H1 (cell line): ENCODE results near the gene COL4A4. TPM values are rescaled to one million over a fixed set of nuclear protein-coding genes. Genes with fewer than 3 reads are reported as not detected.

Experiments
- CTCF ChIA-PET: fragments of 300-600 bp; sonication (Branson Sonifier 250); formaldehyde crosslinking; loops from one replicate; lab custom pipeline; 2021; ENCODE audit not compliant: partially characterized antibody; lab: Charles Lee
- POLR2A ChIA-PET: fragments of 300-600 bp; sonication (Branson Sonifier 250); formaldehyde crosslinking; loops from one replicate; lab custom pipeline; 2021; ENCODE audit warnings: inconsistent platforms; ENCODE audit not compliant: partially characterized antibody; lab: Charles Lee
- DNase-seq, 2 experiments: peaks; one replicate each; pipeline versions ENCODE4 v3.0.0 to v3.0.0-alpha.2; 2010 to 2022; ENCODE audit warnings: low spot score in 2 of 2, low read depth in 1 of 2, mixed read lengths in 1 of 2
- FAIRE-seq: peaks from 2 replicates; lab custom pipeline; 2011; peaks lifted over from hg19 to GRCh38; lab: Jason Lieb, UNC
- H2AFZ ChIP-seq: 2 replicates; pipeline ENCODE4 v1.8.1; 2012; ENCODE audit warnings: low read length, inconsistent platforms
- H2AK5ac ChIP-seq: 2 replicates; pipeline ENCODE4 v1.6.1; 2013; ENCODE audit warnings: low read depth, low read length
- H2BK120ac ChIP-seq: replicated peaks from 2 replicates; pipeline ENCODE3; 2013; ENCODE audit warnings: low read depth, low read length, inconsistent platforms
- H2BK12ac ChIP-seq: 2 replicates; pipeline ENCODE4 v1.6.1; 2013; ENCODE audit warnings: low read depth, low read length
- H2BK15ac ChIP-seq: 2 replicates; pipeline ENCODE4 v1.6.1; 2013; ENCODE audit warnings: low read length
- H2BK20ac ChIP-seq: 2 replicates; pipeline ENCODE4 v1.6.1; 2013; ENCODE audit warnings: low read length
- H2BK5ac ChIP-seq: 2 replicates; pipeline ENCODE4 v1.6.1; 2013; ENCODE audit warnings: low read depth, low read length
- H3K14ac ChIP-seq: 2 replicates; pipeline ENCODE4 v1.6.1; 2013; ENCODE audit warnings: inconsistent platforms; ENCODE audit not compliant: insufficient read length
- H3K18ac ChIP-seq: 2 replicates; pipeline ENCODE4 v1.6.1; 2013; ENCODE audit warnings: low read length; ENCODE audit errors: extremely low read depth
- H3K23ac ChIP-seq: 2 replicates; pipeline ENCODE4 v1.6.1; 2013; ENCODE audit warnings: inconsistent platforms; ENCODE audit not compliant: insufficient read length
- H3K23me2 ChIP-seq: 2 replicates; pipeline ENCODE4 v1.6.1; 2013; ENCODE audit warnings: low read depth, low read length
- H3K27ac ChIP-seq: 2 replicates; pipeline ENCODE4 v1.6.1; 2011; ENCODE audit warnings: low read depth, low read length, inconsistent platforms
- H3K27me3 ChIP-seq, 4 experiments: replicated peaks in 1 of 4; 1 replicate in 1 of 4; 2 replicates in 3 of 4; pipeline versions ENCODE4 v1.6.1 to v1.8.1; 2011 to 2013; ENCODE audit warnings: low read length in 3 of 4, mild to moderate bottlenecking in 3 of 4, inconsistent platforms in 2 of 4, mixed read lengths in 2 of 4, moderate library complexity in 1 of 4; ENCODE audit not compliant: control insufficient read depth in 3 of 4, insufficient read depth in 3 of 4; ENCODE audit errors: extremely low read depth in 1 of 4
- H3K36me3 ChIP-seq, 4 experiments: 2 replicates each; pipeline versions ENCODE4 v1.6.1 to v1.8.1; 2011 to 2013; ENCODE audit warnings: mild to moderate bottlenecking in 4 of 4, low read length in 3 of 4, moderate library complexity in 2 of 4, control low read depth in 1 of 4, inconsistent platforms in 1 of 4; ENCODE audit not compliant: insufficient read depth in 4 of 4, control insufficient read depth in 2 of 4
- H3K4ac ChIP-seq: replicated peaks from 2 replicates; pipeline ENCODE3; 2013; ENCODE audit warnings: low read length, low read depth, mixed read lengths, inconsistent platforms; ENCODE audit not compliant: insufficient read length
- H3K4me1 ChIP-seq, 4 experiments: replicated peaks in 1 of 4; 1 replicate in 1 of 4; 2 replicates in 3 of 4; pipeline versions ENCODE4 v1.6.1 to v1.8.1; 2011 to 2013; ENCODE audit warnings: low read length in 3 of 4, inconsistent platforms in 2 of 4, mixed read lengths in 1 of 4; ENCODE audit not compliant: insufficient read depth in 4 of 4, control insufficient read depth in 3 of 4
- H3K4me2 ChIP-seq, 2 experiments: 2 replicates each; pipeline versions ENCODE4 v1.6.1 to v1.8.1; 2011 to 2013; ENCODE audit warnings: low read depth in 2 of 2, low read length in 2 of 2, control low read depth in 1 of 2, inconsistent platforms in 1 of 2, mild to moderate bottlenecking in 1 of 2; ENCODE audit not compliant: insufficient read depth in 1 of 2
- H3K4me3 ChIP-seq, 4 experiments: fragments of 200-600, 300-600 bp in 1 of 4; sonication (generic), shearing (Covaris generic), sonication (Bioruptor Twin) in 1 of 4; 2 replicates each; pipeline versions ENCODE4 v1.5.1 to v1.8.1; 2011 to 2016; ENCODE audit warnings: low read length in 4 of 4, low read depth in 3 of 4, control low read depth in 2 of 4, inconsistent platforms in 2 of 4, mild to moderate bottlenecking in 2 of 4, mixed read lengths in 1 of 4, moderate library complexity in 1 of 4; ENCODE audit not compliant: insufficient read depth in 2 of 4; ENCODE audit errors: extremely low read depth in 1 of 4
- H3K56ac ChIP-seq: replicated peaks from 2 replicates; pipeline ENCODE3; 2013; ENCODE audit warnings: low read depth, mild to moderate bottlenecking, mixed read lengths, low read length, inconsistent platforms; ENCODE audit not compliant: insufficient read length
- H3K79me1 ChIP-seq: 2 replicates; pipeline ENCODE4 v1.6.1; 2013; ENCODE audit warnings: low read depth, low read length, control low read depth
- H3K79me2 ChIP-seq, 2 experiments: 2 replicates each; pipeline versions ENCODE4 v1.6.1 to v1.8.1; 2012 to 2013; ENCODE audit warnings: low read length in 2 of 2, mild to moderate bottlenecking in 2 of 2, inconsistent platforms in 1 of 2; ENCODE audit not compliant: insufficient read depth in 2 of 2, control insufficient read depth in 1 of 2
- H3K9ac ChIP-seq, 4 experiments: replicated peaks in 1 of 4; 1 replicate in 1 of 4; 2 replicates in 3 of 4; pipeline versions ENCODE4 v1.6.1 to v1.8.1; 2011 to 2013; ENCODE audit warnings: low read depth in 3 of 4, low read length in 3 of 4, control low read depth in 2 of 4, mild to moderate bottlenecking in 2 of 4, moderate library complexity in 2 of 4, inconsistent platforms in 1 of 4; ENCODE audit errors: extremely low read depth in 1 of 4
- H3K9me3 ChIP-seq, 2 experiments: 2 replicates each; pipeline versions ENCODE4 v1.6.1 to v1.8.1; 2012 to 2013; ENCODE audit warnings: mild to moderate bottlenecking in 2 of 2, moderate library complexity in 2 of 2, control low read depth in 1 of 2, inconsistent platforms in 1 of 2, low read depth in 1 of 2, low read length in 1 of 2, mixed read lengths in 1 of 2; ENCODE audit not compliant: insufficient read depth in 2 of 2
- H4K20me1 ChIP-seq, 2 experiments: replicated peaks in 1 of 2; 2 replicates each; pipeline versions ENCODE3 to v1.8.1; 2011 to 2013; ENCODE audit warnings: inconsistent platforms in 2 of 2, low read length in 2 of 2, mild to moderate bottlenecking in 1 of 2; ENCODE audit not compliant: insufficient read depth in 2 of 2, control insufficient read depth in 1 of 2
- H4K5ac ChIP-seq: 2 replicates; pipeline ENCODE4 v1.6.1; 2013; ENCODE audit warnings: low read length, low read depth, mixed read lengths, inconsistent platforms; ENCODE audit not compliant: insufficient read length
- H4K8ac ChIP-seq: 2 replicates; pipeline ENCODE4 v1.8.0; 2013; ENCODE audit warnings: mild to moderate bottlenecking, moderate library complexity, low read length, inconsistent platforms; ENCODE audit not compliant: insufficient read depth; ENCODE audit errors: extremely low read depth
- H4K91ac ChIP-seq: replicated peaks from 2 replicates; pipeline ENCODE3; 2013; ENCODE audit warnings: low read length, mixed read lengths, inconsistent platforms; ENCODE audit not compliant: insufficient read length
- BCL11A ChIP-seq, 2 experiments: IDR thresholded peaks; one replicate each; pipeline ENCODE4 v1.6.1; 2011; ENCODE audit warnings: low read depth in 2 of 2, low read length in 2 of 2, mild to moderate bottlenecking in 2 of 2
- CBX5 ChIP-seq: fragments of 300-800, 300-1000 bp; sonication (generic); IDR thresholded peaks from 2 replicates; pipeline ENCODE4 v1.7.1; 2016; ENCODE audit warnings: antibody characterized with exemption, low read length, low read depth
- EP300 ChIP-seq, 2 experiments: IDR thresholded peaks; 1 replicate in 1 of 2; 2 replicates in 1 of 2; pipeline ENCODE4 v1.6.1; 2011 to 2012; ENCODE audit warnings: low read depth in 2 of 2, low read length in 2 of 2, mild to moderate bottlenecking in 2 of 2, borderline replicate concordance in 1 of 2, inconsistent platforms in 1 of 2, moderate library complexity in 1 of 2
- GABPA ChIP-seq: IDR thresholded peaks from 2 replicates; pipeline ENCODE4 v1.6.1; 2011; ENCODE audit warnings: mild to moderate bottlenecking, low read length, moderate library complexity, borderline replicate concordance; ENCODE audit not compliant: insufficient read depth
- RBBP5 ChIP-seq: IDR thresholded peaks from 2 replicates; pipeline ENCODE4 v1.7.1; 2012; ENCODE audit warnings: low read depth, mild to moderate bottlenecking, inconsistent platforms, low read length, moderate library complexity, borderline replicate concordance
- SIN3A ChIP-seq, 2 experiments: IDR thresholded peaks in 1 of 2; conservative IDR thresholded peaks in 1 of 2; 2 replicates each; pipeline ENCODE4 v1.6.1; 2011 to 2012; ENCODE audit warnings: low read length in 2 of 2, improper control_type of control experiment in 1 of 2, low read depth in 1 of 2, mild to moderate bottlenecking in 1 of 2
- SP2 ChIP-seq: IDR thresholded peaks from 2 replicates; pipeline ENCODE4 v1.6.1; 2012; ENCODE audit warnings: mild to moderate bottlenecking, low read length, inconsistent platforms
- SP4 ChIP-seq: IDR thresholded peaks from 2 replicates; pipeline ENCODE4 v1.6.1; 2012; ENCODE audit warnings: low read length, inconsistent platforms
- TCF12 ChIP-seq: IDR thresholded peaks from 2 replicates; pipeline ENCODE4 v1.6.1; 2011; ENCODE audit warnings: low read depth, mild to moderate bottlenecking, low read length
- WGBS, 2 experiments: shearing (Covaris generic) in 1 of 2; methylation state at CpG; one replicate each; pipeline versions ENCODE4 v1.1.6 to v1.1.7; 2013 to 2015; ENCODE audit warnings: low lambda C conversion rate in 2 of 2, mixed read lengths in 2 of 2, inconsistent platforms in 1 of 2, low coverage in 1 of 2, missing lambda C conversion rate in 1 of 2; ENCODE audit not compliant: insufficient replicate concordance in 2 of 2, insufficient coverage in 1 of 2, insufficient read length in 1 of 2; ENCODE audit errors: extremely low coverage in 1 of 2, missing lambda C conversion rate in 1 of 2; 5-methylcytosine and 5-hydroxymethylcytosine counted together
- polyA plus RNA-seq, 7 experiments: library from polyadenylated mRNA; depleted of rRNA in 3 of 7; stranded (reverse) in 5 of 7; unstranded in 2 of 7; fragments of >200 nt in 5 of 7; fragments of 200-250 nt in 2 of 7; gene quantifications; 1 replicate in 5 of 7; 2 replicates in 1 of 7; 4 replicates in 1 of 7; pipeline versions ENCODE4 v1.2.1 to v1.2.3, GENCODE V29; 2011 to 2013; ENCODE audit warnings: missing spikeins in 2 of 7, mixed read lengths in 2 of 7
- total RNA-seq: library from RNA; stranded (reverse); fragmentation: NEBNext Ultra II Directional; extraction: Animal tissue kit (Norgen Biotek cat#: 25700); gene quantifications from 2 replicates; pipeline ENCODE4 v1.2.1, GENCODE V29; 2021
- TF ChIP-seq, protein P1 (sequence below): IDR thresholded peaks from 2 replicates; pipeline ENCODE4 v1.6.1; 2012; ENCODE audit warnings: inconsistent platforms
- TF ChIP-seq, protein P2 (sequence below): IDR thresholded peaks from 2 replicates; pipeline ENCODE4 v1.6.1; 2011; ENCODE audit warnings: low read depth, mild to moderate bottlenecking, low read length; ENCODE audit not compliant: insufficient read depth

The COL4A4 gene
- total and polyA plus RNA-seq, 2 of the 8 experiments (the other 6 are each of a cell fraction or from before 2014, with no cell fraction given), result 0.33 to 1.7 TPM

DNA sequence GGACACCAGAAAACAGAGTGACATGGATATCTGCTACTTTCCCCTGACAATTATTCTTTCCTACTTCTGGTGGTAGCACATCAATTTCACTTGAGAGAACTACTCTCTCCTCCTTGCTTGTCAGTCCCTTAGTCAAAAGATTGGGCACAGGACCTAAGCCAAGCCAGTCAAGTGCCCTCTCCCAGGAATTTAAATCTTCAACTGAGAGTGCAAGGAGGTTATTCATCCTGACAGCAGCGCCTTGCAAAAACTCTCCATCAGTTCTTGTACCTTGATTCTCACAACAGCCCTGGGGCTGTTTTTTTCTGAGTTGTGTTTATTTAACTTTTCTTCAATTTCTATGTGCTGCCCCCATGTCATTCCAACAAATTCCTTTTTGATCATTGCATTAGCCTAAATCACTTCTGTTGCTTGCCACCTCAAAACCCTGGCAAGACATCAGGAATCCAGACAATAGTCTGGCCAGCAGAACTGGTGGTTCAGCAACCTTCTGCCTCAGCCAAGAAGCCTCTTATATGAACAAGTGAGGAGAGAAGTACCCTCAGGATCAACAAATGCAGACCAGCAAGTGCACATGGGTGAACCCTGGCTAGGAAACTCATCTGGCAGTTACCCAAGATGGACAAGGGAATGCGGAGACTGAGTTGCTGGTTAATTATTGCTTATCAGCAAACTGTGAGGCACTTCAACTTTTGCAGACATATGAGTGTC is 19.8 kb upstream of the COL4A4 start:
- ChIA-PET POLR2A (no interaction called here), CTCF (no interaction called here)
- H3K4me2 ChIP-seq, result no peak overlapping the region
- no peak overlapping the region for H2AK5ac ChIP-seq
- H3K4me3 ChIP-seq, result no peak overlapping the region
- peaks cover 2 to 10% (median 4%) of the 10 kb centered on the region in 4 experiments; a peak in 6 of 7 replicates for H3K4me1 ChIP-seq
- H3K36me3 ChIP-seq, result no peaks in the 10 kb centered on the region
- H2BK5ac ChIP-seq, result no peak overlapping the region
- no peak overlapping the region for H3K23ac ChIP-seq
- no peak overlapping the region for H4K8ac ChIP-seq
- H4K5ac ChIP-seq, result no peak overlapping the region
- no peak overlapping the region for H2BK20ac ChIP-seq
- no peak overlapping the region for H4K91ac ChIP-seq
- H2BK15ac ChIP-seq, result no peak overlapping the region
- DNase-seq (no peak), FAIRE-seq (no peak)
- no peak overlapping the region for H2AFZ ChIP-seq
- H3K18ac ChIP-seq, result no peak overlapping the region
- H3K56ac ChIP-seq, result no peak overlapping the region
- H3K27me3 ChIP-seq, result no peaks in the 10 kb centered on the region; a peak in 1 of 7 replicates
- no peaks in the 10 kb centered on the region for H4K20me1 ChIP-seq
- no peaks in the 10 kb centered on the region for H3K79me2 ChIP-seq
- WGBS, 2 experiments, result 94% methylated on average over 2 of the region's 2 CpGs; no CpG with 5 or more reads in 1 of the 2 experiments
- H3K9me3 ChIP-seq, result no peaks in the 10 kb centered on the region
- H2BK12ac ChIP-seq, result no peak overlapping the region
- no peaks in the 10 kb centered on the region for H3K23me2 ChIP-seq
- H2BK120ac ChIP-seq, result no peak overlapping the region
- H3K4ac ChIP-seq, result no peak overlapping the region
- H3K27ac ChIP-seq, result no peak overlapping the region
- H3K79me1 ChIP-seq, result no peaks in the 10 kb centered on the region
- H3K9ac ChIP-seq, result no peak overlapping the region
- H3K14ac ChIP-seq, result no peak overlapping the region
- no peak for TF ChIP-seq SIN3A (conservative IDR thresholded peaks at IDR 0.05 in 1 of 2, IDR thresholded peaks at IDR 0.05 in 1 of 2; ENCODE audit: low read depth in 1 of 2, low read length in 2 of 2)
- TF ChIP-seq BCL11A (IDR thresholded peaks at IDR 0.05; ENCODE audit: low read depth in 2 of 2, low read length in 2 of 2), result no peak
- TF ChIP-seq, protein P1, sequence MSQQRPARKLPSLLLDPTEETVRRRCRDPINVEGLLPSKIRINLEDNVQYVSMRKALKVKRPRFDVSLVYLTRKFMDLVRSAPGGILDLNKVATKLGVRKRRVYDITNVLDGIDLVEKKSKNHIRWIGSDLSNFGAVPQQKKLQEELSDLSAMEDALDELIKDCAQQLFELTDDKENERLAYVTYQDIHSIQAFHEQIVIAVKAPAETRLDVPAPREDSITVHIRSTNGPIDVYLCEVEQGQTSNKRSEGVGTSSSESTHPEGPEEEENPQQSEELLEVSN, result no peak
- TF ChIP-seq RBBP5, result no peak
- TF ChIP-seq SP4, result no peak
- TF ChIP-seq EP300 (IDR thresholded peaks at IDR 0.05; ENCODE audit: borderline replicate concordance in 1 of 2, low read depth in 2 of 2, low read length in 2 of 2), result no peak
- TF ChIP-seq SP2, result no peak
- TF ChIP-seq GABPA, result no peak
- TF ChIP-seq TCF12, result no peak
- TF ChIP-seq, protein P2, sequence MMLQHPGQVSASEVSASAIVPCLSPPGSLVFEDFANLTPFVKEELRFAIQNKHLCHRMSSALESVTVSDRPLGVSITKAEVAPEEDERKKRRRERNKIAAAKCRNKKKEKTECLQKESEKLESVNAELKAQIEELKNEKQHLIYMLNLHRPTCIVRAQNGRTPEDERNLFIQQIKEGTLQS, result no peak
- no peak for TF ChIP-seq CBX5
